ENCODE measurements around the gene UMOD.

Gene UMOD

DNA sequence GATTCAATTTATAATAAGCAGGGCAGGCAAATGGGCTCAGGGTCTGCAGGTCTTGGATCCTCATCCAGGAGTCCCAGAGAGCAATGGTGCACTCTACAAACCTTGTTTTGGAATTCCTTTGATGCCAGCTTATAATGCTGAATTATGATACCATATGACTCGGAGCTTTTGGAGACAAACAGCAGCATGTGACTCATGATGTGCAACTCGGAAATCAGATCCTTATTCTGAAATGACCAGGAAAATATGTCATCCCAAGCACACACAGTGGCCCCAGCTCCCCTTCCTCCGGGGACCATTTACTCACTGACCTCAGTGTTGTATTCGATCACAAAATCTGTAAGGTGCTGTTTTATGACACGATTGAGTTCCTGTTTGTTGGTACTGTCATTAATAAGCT, 20.2 kb upstream of the UMOD start:
- TF ChIP-seq, protein P1, sequence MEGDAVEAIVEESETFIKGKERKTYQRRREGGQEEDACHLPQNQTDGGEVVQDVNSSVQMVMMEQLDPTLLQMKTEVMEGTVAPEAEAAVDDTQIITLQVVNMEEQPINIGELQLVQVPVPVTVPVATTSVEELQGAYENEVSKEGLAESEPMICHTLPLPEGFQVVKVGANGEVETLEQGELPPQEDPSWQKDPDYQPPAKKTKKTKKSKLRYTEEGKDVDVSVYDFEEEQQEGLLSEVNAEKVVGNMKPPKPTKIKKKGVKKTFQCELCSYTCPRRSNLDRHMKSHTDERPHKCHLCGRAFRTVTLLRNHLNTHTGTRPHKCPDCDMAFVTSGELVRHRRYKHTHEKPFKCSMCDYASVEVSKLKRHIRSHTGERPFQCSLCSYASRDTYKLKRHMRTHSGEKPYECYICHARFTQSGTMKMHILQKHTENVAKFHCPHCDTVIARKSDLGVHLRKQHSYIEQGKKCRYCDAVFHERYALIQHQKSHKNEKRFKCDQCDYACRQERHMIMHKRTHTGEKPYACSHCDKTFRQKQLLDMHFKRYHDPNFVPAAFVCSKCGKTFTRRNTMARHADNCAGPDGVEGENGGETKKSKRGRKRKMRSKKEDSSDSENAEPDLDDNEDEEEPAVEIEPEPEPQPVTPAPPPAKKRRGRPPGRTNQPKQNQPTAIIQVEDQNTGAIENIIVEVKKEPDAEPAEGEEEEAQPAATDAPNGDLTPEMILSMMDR (IDR thresholded peaks at IDR 0.05; ENCODE audit: low read depth, low read length), result no peak
- Histone ChIP-seq H3K4me3 (ENCODE audit: low read depth, low read length) (no peak overlapping the region), H3K9me3 (no peaks in the 10 kb centered on the region), H3K27me3 (no peaks in the 10 kb centered on the region), H3K36me3 (no peaks in the 10 kb centered on the region), H3K4me1 (no peaks in the 10 kb centered on the region)
- DNase-seq, result no peak

DNA sequence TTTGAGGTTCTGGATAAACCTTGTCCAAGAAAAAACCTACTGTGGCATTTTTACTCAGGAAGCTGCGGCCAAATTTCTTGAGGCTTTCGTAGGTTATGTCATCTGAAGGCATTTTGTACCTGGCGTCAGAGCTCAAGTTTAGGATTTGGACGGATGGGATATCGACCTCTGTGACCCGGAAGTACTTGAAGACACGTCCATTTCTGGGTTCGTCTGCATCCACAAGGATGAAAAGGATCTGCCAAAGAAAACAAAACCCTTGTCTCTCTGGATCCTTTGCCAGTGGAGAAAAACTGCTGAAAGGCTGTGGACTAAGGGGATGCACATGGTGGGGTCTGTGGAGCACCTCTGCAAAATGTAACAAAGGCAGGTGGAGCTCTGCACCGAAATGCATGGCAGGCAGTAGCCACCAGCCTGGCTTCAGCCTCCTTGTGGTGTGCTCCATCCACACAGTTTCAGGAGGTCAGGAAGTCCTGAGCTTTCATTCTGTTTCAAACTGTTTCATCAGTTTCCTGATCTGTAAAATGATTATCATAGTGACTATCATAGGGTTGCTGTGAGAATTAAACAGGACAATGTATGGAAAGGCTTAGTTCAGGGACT, 17.0 kb upstream of the UMOD start:
- H3K4me1 ChIP-seq, result no peaks in the 10 kb centered on the region
- DNase-seq, result no peak
- TF ChIP-seq, protein P1 (IDR thresholded peaks at IDR 0.05; ENCODE audit: low read depth, low read length), result no peak
- H3K27me3 ChIP-seq, result no peaks in the 10 kb centered on the region
- no peaks in the 10 kb centered on the region for H3K36me3 ChIP-seq
- H3K9me3 ChIP-seq, result no peaks in the 10 kb centered on the region
- no peak overlapping the region for H3K4me3 ChIP-seq (ENCODE audit: low read depth, low read length)

DNA sequence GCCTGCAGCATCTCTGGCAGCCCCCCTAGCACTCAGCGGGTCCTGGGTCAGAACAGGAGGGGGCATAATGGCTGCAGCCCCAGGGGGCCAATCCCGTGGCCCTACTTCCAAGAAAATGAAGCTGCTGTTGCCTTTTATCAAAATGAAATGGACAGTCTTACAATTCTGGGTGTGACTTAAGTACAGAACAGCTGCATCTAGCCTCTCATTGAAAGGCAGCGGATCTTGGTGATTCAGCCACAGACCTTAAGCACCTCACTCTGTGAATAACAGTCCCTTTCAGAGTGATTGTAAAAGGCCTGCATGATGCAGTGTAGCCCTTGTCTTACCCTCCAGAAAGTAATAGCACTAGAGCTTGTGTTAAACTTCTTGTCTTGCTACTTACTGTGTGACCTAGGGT, 11.5 kb upstream of the UMOD start:
- H3K27me3 ChIP-seq, result no peaks in the 10 kb centered on the region
- DNase-seq, result no peak
- H3K4me1 ChIP-seq, result no peaks in the 10 kb centered on the region
- H3K4me3 ChIP-seq (ENCODE audit: low read depth, low read length), result no peak overlapping the region
- H3K36me3 ChIP-seq, result no peaks in the 10 kb centered on the region
- H3K9me3 ChIP-seq, result no peaks in the 10 kb centered on the region
- TF ChIP-seq, protein P1 (IDR thresholded peaks at IDR 0.05; ENCODE audit: low read depth, low read length), result no peak

- Histone ChIP-seq H3K9me3 (no peaks in the 10 kb centered on the region), H3K27me3 (no peaks in the 10 kb centered on the region), H3K4me3 (ENCODE audit: low read depth, low read length) (no peak overlapping the region), H3K4me1 (no peaks in the 10 kb centered on the region), H3K36me3 (no peaks in the 10 kb centered on the region)
- TF ChIP-seq, protein P1 (IDR thresholded peaks at IDR 0.05; ENCODE audit: low read depth, low read length), result no peak
- no peak for DNase-seq
These were observed 10.7 kb upstream of the UMOD start for GRCh38 chr16:20363191-20363590.

GRCh38 chr16:20359997-20360396, 7.5 kb upstream of the UMOD start:
- Histone ChIP-seq H3K4me1 (no peaks in the 10 kb centered on the region), H3K27me3 (no peaks in the 10 kb centered on the region), H3K36me3 (no peaks in the 10 kb centered on the region), H3K9me3 (no peaks in the 10 kb centered on the region), H3K4me3 (ENCODE audit: low read depth, low read length) (no peak overlapping the region)
- DNase-seq, result no peak
- TF ChIP-seq, protein P1 (IDR thresholded peaks at IDR 0.05; ENCODE audit: low read depth, low read length), result 0 out of 2 replicates have a peak, but pooled peaks have one; percentile 23

- H3K9me3 ChIP-seq, result no peaks in the 10 kb centered on the region
- H3K4me3 ChIP-seq (ENCODE audit: low read depth, low read length), result no peak overlapping the region
- no peaks in the 10 kb centered on the region for H3K4me1 ChIP-seq
- TF ChIP-seq, protein P1 (IDR thresholded peaks at IDR 0.05; ENCODE audit: low read depth, low read length), result no peak
- no peak for DNase-seq
- no peaks in the 10 kb centered on the region for H3K36me3 ChIP-seq
- no peaks in the 10 kb centered on the region for H3K27me3 ChIP-seq
These were observed 2.7 kb upstream of the UMOD start for GRCh38 chr16:20355114-20355782.

All from BE2C (cell line).